Fibroblast of skin of right quadriceps (primary cell): Measurements from ENCODE around the gene RGP1.

ENCODE experiments used
- DNase-seq: peaks from one replicate; pipeline ENCODE4 v3.0.0-alpha.2; 2013

Gene RGP1, protein sequence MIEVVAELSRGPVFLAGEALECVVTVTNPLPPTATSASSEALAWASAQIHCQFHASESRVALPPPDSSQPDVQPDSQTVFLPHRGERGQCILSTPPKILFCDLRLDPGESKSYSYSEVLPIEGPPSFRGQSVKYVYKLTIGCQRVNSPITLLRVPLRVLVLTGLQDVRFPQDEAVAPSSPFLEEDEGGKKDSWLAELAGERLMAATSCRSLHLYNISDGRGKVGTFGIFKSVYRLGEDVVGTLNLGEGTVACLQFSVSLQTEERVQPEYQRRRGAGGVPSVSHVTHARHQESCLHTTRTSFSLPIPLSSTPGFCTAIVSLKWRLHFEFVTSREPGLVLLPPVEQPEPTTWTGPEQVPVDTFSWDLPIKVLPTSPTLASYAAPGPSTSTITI

DNA sequence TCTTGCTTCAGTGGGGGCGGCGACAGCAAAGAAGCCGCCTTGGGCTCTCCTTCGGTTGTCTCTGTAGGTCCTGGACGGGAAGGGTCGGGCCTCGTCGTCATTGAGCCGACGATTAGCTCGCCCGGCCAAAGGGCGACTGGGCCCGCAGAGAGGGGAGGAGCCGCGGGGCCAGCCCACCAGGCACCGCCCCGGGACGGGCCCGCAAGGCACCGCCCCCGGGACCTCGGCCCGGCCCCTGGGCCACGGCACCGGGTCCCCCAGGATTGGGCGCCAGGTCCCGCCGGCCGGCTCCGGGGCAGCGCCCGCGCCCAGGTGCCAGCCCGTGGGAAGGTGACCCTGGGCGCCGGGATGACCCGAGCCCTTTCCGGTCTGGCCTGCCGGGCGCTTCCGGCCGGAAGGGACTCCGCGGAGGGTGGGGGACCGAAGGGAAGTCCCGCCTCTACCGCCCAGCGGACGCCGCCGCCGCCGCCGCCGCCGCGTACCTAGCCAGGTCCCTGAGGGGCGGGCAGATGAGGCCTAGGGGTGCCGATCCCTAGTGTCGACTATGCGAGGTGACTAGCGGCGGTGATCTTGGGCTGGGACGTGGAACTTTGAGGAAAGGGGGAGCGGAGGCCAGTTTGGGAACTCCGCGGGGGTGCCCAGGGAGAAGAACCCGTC, at the start of gene RGP1, which contains the start of gene GBA2:
RGP1 (plus strand) TSS at position 430 of the 657 bp plus-strand sequence. CDS start 469 bp downstream, outside the sequence.
GBA2 (minus strand) TSS at position 371 of the 657 bp plus-strand sequence. CDS start 524 bp downstream, outside the sequence.
- peak; percentile 53 for DNase-seq

DNA sequence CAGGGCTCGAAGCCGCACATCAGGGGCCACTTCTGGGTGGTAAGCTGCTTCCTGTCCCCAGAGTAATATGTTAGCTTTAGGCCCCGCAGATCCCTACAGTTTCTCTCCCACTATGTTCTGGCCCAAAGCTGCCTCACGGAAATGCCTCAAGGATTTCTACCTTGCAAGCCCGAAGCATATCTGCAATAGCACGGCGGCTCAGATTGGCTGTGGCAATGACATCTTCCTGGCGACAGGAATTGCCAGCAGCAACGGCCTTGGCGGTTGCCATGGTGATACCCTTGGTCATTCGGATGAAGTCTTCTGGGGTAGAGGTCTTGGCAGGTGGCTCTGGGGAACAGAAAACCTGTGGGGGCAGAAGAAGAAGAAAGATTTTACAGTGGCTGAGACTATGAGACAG, 49.1 kb upstream of the RGP1 start:
- DNase-seq = no peak

DNA sequence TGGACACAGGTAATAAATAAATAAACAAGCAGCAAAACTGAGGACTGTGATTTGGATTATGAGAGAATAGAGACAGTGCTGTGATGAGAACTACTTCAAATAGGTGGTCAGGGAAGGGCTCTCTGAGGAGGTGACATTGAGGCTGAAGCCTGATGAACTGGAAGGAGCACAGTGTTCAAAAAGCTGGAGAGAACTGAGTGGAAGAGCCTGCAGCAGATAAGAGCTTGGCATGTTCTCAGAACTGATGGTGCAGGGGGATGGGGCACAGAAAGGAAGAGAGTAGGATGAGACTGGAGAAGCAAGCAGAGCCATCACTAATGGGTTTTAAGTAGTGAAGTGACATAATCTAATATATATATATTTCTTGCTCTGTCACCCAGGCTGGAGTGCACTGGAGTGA, 48.1 kb upstream of the RGP1 start:
- no peak for DNase-seq

DNA sequence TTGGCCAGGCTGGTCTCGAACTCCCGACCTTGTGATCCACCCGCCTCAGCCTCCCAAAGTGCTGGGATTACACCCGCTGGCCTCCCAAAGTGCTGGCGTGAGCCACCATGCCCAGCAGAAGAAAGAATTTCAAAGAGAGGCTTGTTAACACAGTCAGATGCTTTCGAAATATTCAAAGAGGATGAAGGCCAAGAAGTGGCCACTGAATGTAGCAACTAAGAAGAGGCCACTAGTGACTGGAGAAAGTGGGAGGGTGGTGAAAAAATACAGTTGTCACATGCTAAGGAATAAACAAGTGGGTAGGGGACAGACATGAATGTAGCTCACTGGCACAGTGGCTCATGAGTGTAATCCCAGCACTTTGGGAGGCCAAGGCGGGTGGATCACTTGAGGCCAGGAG, 46.4 kb upstream of the RGP1 start:
- DNase-seq = no peak

DNA sequence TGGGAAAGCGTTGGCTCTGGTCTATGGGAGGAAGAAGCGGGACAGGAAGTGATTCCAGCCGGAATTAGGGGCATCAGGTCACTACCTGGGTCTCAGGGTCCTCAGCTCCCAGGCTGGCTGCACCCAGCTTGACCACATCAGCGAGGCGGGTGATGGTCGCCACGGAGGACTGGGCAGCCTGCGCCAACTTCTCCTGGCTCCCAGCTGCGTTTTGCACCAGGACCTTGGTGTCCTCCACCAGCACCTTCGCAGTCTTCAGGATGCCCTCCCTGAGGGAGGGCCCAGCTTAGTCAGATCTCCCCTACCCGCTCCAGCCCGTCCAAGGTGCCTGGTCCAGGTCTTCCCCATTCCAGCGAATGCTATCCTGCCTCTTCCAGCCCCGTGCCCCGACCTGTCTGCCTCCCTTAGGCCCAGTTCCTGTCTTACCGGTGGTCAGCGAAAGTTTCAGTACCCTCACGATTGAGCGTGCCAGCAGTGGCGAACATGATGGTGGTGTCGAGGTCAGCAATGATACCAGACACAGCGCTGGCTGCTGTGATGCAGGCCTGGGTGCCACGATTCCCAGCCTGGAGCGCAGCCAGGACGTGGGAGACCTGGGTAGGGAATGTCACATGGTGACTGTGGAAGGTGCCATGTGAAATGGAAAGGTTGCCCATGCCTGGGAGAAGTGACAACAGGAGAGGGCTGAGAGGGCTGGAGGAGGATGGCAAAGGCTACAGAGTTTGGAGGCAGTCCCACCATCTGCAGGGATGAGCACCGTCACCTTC, 45.0 kb upstream of the RGP1 start:
- no peak for DNase-seq

DNA sequence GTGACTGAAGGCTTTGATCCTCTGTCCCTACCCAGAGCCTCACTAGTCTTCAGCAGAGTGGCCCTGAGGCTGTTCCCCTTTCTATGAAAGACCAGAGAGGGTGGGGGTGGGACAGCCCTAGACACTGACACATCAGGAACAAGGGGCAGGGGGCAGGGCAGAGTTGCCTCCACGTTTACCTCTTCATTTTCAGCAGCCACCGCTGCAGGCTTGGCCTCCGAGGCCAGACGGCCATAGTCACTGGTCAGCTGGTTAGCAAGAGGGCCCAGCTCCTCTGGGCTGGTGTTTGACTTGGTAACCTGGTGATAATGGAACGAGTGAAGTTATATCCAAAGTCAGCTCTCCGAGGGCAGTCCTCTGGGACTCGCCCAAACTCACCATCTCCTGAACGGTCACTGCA, 43.7 kb upstream of the RGP1 start:
- no peak for DNase-seq

DNA sequence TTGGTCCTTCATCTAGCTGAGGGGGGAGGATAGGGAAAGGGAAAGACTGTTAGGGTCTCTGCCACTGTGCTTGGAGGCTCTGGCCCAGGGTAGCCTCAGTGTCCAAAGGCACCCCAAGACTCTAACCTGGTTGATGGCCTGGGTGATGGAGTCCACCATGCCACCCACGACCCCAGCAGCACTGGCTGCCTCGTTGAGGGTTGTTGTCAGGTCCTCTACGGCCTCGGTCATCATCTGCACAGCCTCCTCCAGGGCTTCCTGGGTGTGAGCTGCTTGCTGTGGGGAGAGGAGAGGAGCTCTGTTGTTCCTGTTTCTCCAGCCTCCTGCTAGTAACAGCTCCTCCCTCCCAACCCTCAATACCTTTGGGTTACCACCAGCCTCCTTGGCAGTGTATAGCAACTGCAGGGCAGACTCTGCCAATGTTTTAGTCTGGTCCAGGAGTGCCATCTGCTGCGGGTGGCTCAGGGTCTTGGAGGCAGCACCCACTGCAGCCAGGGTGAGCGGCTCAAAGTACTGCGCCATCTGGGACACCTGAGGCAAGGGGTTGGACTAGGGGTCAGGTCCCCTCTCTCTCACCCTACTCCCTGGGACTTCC, 43.2 kb upstream of the RGP1 start:
- DNase-seq = no peak

DNA sequence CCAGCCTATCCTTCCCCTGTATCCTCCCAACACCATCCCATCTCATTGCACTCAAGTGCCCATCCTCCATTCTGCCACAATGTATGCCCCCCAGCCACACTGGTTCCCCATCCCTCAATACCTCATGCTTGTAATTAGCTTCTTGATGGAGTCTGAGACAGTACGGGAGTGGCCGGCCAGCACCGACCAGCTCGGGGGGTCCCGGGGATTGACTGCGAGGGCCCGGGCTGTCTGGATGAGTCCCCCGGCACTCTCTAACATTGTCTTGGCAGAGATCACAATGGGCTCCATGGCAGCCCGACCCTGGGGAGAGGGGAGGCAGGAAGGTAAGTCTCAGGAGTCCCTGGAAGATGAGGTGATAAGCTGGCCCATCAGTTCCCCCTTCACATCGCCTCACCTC, 42.1 kb upstream of the RGP1 start:
- DNase-seq = no peak

DNA sequence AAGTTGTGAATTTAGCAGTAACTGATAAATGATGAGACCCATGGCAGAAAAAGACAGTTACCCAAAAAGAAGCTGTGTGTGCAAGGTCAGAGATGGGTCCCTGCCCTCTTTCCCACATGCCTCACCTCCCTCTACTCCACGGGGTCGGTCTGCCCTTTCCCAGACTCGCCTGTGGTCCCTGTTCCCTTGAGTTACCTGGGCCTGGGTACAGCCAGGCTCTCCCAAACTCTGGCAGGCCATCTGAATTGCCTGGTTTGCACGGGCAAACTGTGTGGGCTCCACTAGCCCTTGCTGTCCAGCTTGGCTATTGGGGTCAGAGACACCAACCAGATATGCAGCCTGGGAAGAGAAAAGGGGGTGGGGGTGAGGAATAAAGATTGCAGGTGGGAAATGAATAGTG, 40.9 kb upstream of the RGP1 start:
- DNase-seq = no peak

DNA sequence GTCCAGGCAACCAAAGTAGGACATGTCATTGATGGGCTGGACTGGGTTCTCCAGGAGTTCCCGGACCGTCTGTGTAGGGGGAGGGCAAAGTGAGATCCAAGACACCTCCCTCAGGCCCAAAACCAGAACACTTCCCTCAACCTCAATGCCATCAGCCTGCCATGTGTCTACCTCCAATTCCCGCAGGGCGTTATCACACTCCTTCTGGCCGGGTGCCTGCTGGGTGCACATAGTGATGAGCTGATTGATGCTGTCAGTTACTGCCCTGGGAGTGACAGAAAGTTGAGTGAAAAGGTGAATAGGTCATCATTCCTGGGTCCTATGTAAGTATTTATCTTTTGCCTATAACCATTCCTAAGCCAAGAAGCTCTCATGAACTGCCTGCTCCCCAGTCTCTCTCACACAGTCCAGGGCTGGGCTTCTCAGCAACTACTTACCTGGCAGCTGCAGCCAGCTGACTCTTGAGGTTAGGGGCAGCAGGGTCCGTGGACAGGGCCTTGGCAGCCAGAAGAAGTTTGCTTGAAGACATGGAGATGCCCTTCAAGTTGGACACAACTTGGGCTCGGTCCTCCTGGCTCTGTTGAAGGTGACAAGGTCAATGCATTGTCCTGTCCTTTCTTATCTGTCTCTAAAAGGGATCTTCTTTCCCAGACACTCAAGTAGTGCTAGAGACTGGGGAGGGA, 38.1 kb upstream of the RGP1 start:
- no peak for DNase-seq

DNA sequence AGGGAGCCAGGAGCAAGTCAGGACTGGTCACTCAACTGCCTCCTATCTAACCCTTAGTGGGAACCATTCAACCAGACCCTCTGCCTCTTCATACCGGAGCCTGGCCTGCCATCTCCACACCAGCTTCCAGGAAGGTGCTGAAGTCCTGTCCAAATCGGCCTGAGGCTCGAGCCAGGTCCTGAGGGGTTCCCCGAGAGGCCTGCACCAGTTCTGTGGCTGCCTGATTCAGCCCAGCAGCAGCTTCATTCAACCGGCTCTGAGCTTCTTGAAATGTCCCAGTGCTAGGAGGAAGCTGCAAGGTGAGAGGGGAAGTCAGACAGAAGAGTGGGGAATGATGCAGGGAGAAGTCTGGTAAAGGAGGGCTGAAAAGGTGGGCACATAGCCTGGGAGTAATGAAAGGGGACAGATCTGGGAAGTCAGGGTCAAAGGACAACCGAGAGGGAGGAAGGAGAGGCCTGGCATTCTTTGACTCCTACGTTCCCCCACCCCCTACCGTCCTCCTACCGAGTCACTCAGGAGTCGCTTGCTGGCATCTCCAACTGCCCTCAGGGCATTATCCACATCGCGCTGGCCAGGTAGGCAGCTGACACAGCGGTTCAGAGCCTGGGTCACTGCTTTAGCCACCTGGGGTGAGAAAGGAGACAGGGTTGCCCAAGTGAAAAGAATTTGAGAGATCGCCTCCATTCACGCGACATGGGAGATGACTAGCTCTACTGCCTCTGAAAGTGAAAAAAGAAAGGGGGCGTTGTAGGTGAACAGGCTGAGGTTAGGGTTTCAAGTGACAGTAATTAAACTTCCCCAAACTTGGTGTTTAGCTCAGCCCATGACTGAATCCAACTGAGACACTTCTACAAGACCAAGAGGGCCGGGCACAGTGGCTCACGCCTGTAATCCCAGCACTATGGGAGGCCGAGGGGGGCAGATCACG, 37.3 kb upstream of the RGP1 start:
- DNase-seq = no peak

DNA sequence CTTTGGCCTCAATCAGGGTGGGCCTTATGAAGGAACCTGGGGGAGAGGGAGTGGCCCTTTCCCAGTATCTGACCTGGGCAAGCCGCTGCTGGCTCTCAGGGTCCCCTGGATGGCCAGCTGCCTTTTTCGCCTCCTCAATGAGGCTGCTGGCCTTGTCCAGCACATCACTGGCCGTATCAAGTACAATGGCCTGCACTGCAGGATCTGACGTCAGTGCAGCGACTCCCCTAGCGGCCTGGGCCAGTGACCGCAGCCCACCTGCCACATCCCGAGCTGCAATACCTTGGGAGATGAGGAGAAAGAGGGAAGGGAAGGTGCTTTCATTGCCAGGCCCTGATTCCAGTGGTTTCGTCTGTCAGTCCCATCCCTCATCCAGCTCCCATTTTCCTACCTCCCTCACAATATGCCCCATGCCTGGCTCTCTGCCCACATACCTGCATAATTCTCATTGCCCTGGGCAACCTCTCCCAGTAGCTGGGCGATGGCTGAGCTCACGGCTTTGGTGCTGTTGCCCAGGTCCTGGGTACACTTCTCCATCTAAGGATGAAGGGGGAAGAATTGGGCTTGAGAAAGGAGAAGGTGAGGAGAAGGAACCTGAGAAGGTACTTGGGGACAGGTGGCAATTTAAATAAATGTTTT, 36.2 kb upstream of the RGP1 start:
- no peak for DNase-seq

DNA sequence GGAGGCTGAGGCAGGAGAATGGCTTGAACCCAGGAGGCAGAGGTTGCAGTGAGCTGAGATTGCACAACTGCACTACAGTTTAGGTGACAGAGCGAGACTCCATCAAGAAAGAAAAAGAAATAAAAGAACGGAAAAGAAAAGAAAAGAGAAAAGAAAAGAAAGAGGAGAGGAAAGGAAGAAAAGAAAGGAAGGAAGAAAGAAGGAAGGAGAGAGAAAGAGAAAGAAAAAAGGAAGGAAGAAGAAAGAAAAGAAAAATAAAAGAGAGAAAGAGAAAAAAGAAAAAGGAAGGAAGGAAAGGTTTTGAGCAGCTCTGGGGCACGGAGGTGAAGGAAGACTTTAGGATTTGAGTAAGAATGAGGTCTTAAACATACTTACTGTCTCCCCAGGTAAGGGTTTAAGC, 35.5 kb upstream of the RGP1 start:
- DNase-seq = no peak

DNA sequence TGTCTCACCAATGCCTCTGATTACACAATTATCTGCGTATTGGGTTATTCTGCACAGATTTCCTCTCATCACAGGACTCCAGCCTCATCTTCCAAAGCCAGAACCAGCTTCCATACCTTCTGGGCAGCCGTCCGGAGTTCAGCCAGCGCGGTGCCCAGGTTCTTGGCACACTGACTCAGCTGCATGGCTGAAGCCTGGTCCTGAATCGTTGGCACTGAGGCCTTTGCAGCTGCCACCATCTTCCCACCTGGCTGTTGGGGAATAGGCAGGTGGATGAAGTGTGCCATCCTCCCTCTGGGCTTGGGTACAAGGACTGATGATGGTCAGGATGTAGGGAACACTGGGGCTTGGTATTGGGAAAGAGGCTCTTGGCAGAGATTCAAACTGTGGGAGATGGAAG, 35.0 kb upstream of the RGP1 start:
- no peak for DNase-seq

DNA sequence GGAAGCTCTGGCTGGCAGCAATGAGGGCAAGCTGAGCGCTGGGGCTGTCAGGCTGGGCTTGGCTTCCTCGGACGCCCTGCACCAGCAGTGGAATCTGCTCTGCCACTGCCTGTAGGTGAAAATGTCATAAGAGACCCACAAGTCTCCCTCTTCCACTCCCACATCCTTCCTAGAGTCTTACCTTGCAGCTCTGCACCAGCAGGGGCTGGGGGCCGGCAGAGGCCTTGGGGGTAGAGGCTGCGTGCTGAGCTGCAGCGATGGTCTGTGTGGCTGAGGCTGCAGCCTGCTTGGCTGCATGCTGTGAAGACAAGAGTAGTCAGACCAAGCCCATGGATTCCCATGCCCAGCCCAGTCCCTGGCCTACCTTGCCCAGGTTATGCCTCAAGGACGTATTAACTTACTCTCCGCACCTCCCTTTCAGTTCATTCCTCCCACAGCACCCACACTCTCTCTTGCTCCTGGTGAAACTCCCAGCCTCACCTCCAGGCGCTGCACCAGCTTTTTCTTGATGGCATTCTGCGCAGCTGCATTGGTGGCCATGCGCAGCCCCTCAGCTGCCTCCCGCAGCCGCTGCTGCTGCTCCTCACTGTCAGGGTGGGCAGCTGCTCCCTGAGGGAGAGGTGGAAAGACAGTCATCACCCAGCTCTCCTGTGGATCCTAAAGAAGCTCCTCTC, 34.4 kb upstream of the RGP1 start:
- DNase-seq = no peak

DNA sequence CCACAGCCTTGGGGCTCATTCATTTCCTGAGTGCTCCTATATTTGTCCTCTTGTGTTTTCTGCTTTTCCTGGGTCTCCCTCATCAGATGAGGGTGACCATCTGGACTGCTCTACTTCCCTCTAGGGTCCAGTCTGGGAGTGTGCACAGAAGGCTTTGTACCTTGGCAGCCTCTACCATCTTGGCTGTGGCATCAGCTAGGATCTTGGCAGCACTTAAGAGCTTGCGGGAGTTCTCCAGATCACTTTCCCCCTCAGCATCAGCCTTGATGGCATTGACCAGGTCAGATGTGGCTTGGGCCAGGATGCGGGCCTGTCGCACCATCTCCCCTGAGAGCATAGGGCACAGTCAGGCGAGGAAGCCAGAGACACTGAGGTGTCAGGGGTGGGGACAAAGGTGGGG, 32.9 kb upstream of the RGP1 start:
- DNase-seq = no peak

DNA sequence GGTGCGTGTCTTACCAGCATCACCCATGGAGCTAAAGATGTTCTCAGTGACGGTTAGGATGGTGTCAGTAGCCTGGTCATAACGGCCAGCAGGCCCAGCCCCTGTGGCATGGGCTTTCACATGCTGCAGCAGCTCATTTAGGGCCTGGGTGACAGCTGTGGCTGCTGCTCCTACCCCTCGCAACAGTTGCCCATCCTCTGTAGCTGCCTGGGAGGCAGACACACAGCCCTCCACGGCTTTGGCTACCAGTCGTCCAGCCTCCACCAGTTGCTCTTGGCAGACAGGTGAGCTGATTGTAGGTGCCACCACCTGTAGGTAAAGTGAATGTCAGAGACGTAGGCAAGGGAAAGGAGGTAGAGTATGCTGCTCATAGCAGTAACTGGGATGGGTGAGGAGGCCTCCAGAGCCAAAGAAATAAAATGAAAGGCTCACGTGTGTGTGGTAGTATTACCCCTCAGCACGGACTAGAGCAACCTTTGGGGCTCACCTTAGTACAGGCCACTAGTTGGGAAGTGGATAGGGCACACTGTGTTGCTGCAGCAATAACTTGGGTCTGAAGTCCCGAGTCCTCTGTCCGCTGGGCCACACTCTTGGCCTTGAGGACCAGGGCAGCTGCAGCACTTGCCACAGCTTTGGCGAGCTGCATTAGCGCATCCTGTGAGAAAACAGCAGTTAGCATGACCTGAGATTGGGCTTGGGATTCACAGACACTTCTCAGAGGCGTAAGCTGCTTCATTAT, 31.8 kb upstream of the RGP1 start:
- no peak for DNase-seq

DNA sequence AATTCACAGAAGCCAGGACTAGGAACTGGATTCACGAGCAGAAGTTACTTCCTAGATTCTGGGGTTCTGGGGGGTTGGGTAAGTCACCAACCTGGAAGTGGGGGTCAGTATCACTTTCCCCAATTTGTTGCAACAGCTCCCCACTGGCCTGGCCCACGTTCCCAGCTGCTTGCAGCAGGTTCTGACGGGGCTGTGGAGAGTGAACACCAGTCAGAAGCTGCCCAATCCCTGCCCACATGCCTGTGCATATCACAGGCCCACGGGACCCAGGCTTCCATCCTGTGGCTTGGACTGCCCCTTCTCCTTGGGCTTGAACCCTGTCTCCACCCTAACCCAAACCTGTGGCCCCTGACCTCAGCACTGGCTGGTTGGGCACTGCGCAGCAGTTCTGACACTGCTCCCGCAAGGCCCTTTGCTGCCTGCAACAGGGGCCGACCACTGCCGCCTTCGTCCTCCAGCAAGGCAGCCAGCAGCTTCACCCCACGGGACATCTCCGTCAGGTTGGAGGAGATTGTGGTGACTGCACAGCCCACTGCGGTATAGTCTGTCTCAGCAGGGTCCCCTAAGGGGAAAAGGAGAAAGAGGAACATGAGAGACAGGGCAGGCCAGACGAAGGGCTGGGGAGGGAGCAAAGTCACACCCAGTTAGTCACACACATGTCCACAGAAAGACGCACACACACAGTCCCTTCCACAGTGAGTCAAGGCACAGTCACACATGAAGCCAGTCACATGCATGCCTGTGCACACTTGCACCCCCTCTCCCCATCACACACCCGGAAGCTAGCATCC, 30.2 kb upstream of the RGP1 start:
- DNase-seq = no peak

DNA sequence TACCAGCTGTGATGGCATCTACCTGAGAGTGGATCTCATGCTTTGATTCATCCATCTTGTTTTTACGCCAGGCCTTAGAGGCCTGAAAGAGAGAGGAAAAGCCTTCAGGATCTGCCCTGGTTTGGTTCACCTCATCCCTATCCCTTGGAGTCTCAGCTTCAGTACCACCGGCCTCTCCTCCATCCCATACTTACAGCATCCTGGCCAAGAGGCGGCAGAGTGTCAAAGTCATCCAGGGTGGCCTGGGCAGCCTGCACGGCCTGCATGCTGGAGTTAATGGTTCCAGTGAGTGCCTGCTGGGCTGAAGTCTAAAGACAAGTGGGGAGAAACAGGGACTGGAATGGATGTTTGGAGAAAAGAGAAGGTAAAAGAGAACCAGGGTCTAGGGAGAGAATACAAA, 29.5 kb upstream of the RGP1 start:
- DNase-seq = no peak
